IMR-90 (cell line): ENCODE measurements around the gene STYXL1. TPM values are rescaled to one million over a fixed set of nuclear protein-coding genes. Genes with fewer than 3 reads are reported as not detected.

Source experiments
- ATAC-seq: fragments of 200-7000 bp; cut with Tn5 transposase; 2 replicates; pipeline ENCODE4 v1.9.1; 2020; ENCODE audit warnings: low read depth, mild to moderate bottlenecking, moderate library complexity
- BruUV-seq: library from RNA; stranded (reverse); fragments of 400-500 nt; replicated peaks from 2 replicates; lab custom pipeline; 2021; lab: Mats Ljungman, UMichigan
- CTCF ChIA-PET: fragments of 300-600 bp; formaldehyde crosslinking; extraction: SDS; loops from one replicate; lab custom pipeline; 2021; ENCODE audit warnings: antibody characterized with exemption; lab: Yijun Ruan, JAX
- POLR2A ChIA-PET: fragments of 300-600 bp; sonication (Branson Sonifier 250); formaldehyde crosslinking; loops from one replicate; lab custom pipeline; 2022; ENCODE audit warnings: antibody characterized with exemption; ENCODE audit not compliant: unreplicated experiment; lab: Charles Lee
- DNase-seq: peaks from one replicate; pipeline ENCODE4 v3.0.0; 2013
- H2AFZ ChIP-seq: replicated peaks from 2 replicates; pipeline ENCODE3; 2013; ENCODE audit warnings: low read length, mild to moderate bottlenecking; ENCODE audit not compliant: poor library complexity
- H2AK5ac ChIP-seq: 2 replicates; pipeline ENCODE4 v1.6.1; 2013; ENCODE audit warnings: low read depth, low read length, inconsistent platforms
- H2AK9ac ChIP-seq: replicated peaks from 2 replicates; pipeline ENCODE3; 2013; ENCODE audit warnings: mild to moderate bottlenecking, low read depth, low read length, moderate library complexity; ENCODE audit not compliant: poor library complexity
- H2BK120ac ChIP-seq: 2 replicates; pipeline ENCODE4 v1.6.1; 2013; ENCODE audit warnings: low read depth, low read length, inconsistent platforms
- H2BK15ac ChIP-seq: 3 replicates; pipeline ENCODE4 v1.6.1; 2013; ENCODE audit warnings: low read depth, low read length, inconsistent platforms
- H2BK20ac ChIP-seq: 2 replicates; pipeline ENCODE4 v1.6.1; 2013; ENCODE audit warnings: low read depth, mild to moderate bottlenecking, inconsistent platforms, low read length, moderate library complexity
- H2BK5ac ChIP-seq: 2 replicates; pipeline ENCODE4 v1.6.1; 2013; ENCODE audit warnings: mild to moderate bottlenecking, low read depth, low read length, inconsistent platforms; ENCODE audit not compliant: poor library complexity, severe bottlenecking
- H3K14ac ChIP-seq: replicated peaks from 2 replicates; pipeline ENCODE4 v1.6.1; 2013; ENCODE audit warnings: low read depth, low read length, inconsistent platforms
- H3K18ac ChIP-seq: 2 replicates; pipeline ENCODE4 v1.6.1; 2013; ENCODE audit warnings: low read depth, low read length, control low read depth
- H3K23ac ChIP-seq: 2 replicates; pipeline ENCODE4 v1.6.1; 2013; ENCODE audit warnings: low read depth, low read length, inconsistent platforms
- H3K27ac ChIP-seq: 2 replicates; pipeline ENCODE4 v1.5.1; 2013; ENCODE audit warnings: mild to moderate bottlenecking, control low read depth, low read length; ENCODE audit not compliant: insufficient read depth
- H3K27me3 ChIP-seq: 2 replicates; pipeline ENCODE4 v1.6.1; 2013; ENCODE audit warnings: low read length; ENCODE audit not compliant: control insufficient read depth, insufficient read depth
- H3K36me3 ChIP-seq: 2 replicates; pipeline ENCODE4 v1.6.1; 2013; ENCODE audit warnings: low read length, mixed read lengths; ENCODE audit not compliant: control insufficient read depth, insufficient read depth
- H3K4ac ChIP-seq: 2 replicates; pipeline ENCODE4 v1.6.1; 2013; ENCODE audit warnings: low read depth, low read length, inconsistent platforms
- H3K4me1 ChIP-seq: 2 replicates; pipeline ENCODE4 v1.6.1; 2013; ENCODE audit warnings: low read length, mixed read lengths; ENCODE audit not compliant: control insufficient read depth, insufficient read depth
- H3K4me2 ChIP-seq: 2 replicates; pipeline ENCODE4 v1.6.1; 2013; ENCODE audit warnings: low read depth, mild to moderate bottlenecking, control low read depth, low read length, moderate library complexity
- H3K4me3 ChIP-seq: 2 replicates; pipeline ENCODE4 v1.5.1; 2013; ENCODE audit warnings: low read depth, mild to moderate bottlenecking, control low read depth, low read length, moderate library complexity; ENCODE audit not compliant: insufficient read depth
- H3K56ac ChIP-seq: 2 replicates; pipeline ENCODE4 v1.6.1; 2013; ENCODE audit warnings: low read length, inconsistent platforms; ENCODE audit not compliant: insufficient read depth; ENCODE audit errors: extremely low read depth
- H3K79me1 ChIP-seq, 2 experiments: 2 replicates each; pipeline ENCODE4 v1.6.1; 2013; ENCODE audit warnings: low read length in 2 of 2, inconsistent platforms in 1 of 2, low read depth in 1 of 2
- H3K9ac ChIP-seq: 2 replicates; pipeline ENCODE4 v1.6.1; 2013; ENCODE audit warnings: low read depth, low read length, control low read depth
- H3K9me1 ChIP-seq: 2 replicates; pipeline ENCODE4 v1.6.1; 2013; ENCODE audit warnings: low read length, inconsistent platforms; ENCODE audit not compliant: insufficient read depth
- H3K9me3 ChIP-seq: 2 replicates; pipeline ENCODE4 v1.6.1; 2013; ENCODE audit warnings: low read length; ENCODE audit not compliant: control insufficient read depth, insufficient read depth
- H4K20me1 ChIP-seq: 2 replicates; pipeline ENCODE4 v1.6.1; 2013; ENCODE audit warnings: low read length, inconsistent platforms; ENCODE audit not compliant: insufficient read depth
- H4K5ac ChIP-seq: 2 replicates; pipeline ENCODE4 v1.6.1; 2013; ENCODE audit warnings: mild to moderate bottlenecking, low read depth, low read length, control low read depth
- H4K8ac ChIP-seq, 2 experiments: 2 replicates each; pipeline ENCODE4 v1.6.1; 2013; ENCODE audit warnings: low read depth in 2 of 2, low read length in 2 of 2, control low read depth in 1 of 2, inconsistent platforms in 1 of 2
- H4K91ac ChIP-seq: 2 replicates; pipeline ENCODE4 v1.6.1; 2013; ENCODE audit warnings: low read depth, low read length, inconsistent platforms; ENCODE audit not compliant: insufficient read depth
- BHLHE40 ChIP-seq: fragments of 150-350 bp; IDR thresholded peaks from 2 replicates; pipeline ENCODE4 v1.6.1; 2016; ENCODE audit warnings: mild to moderate bottlenecking, low read depth, low read length
- CEBPB ChIP-seq: IDR thresholded peaks from 2 replicates; pipeline ENCODE4 v1.6.1; 2012; ENCODE audit warnings: low read depth, low read length, improper control_type of control experiment
- CHD1 ChIP-seq: IDR thresholded peaks from 2 replicates; pipeline ENCODE4 v1.6.1; 2012; ENCODE audit warnings: low read depth, low read length, improper control_type of control experiment
- CTCF ChIP-seq: conservative IDR thresholded peaks from 2 replicates; pipeline ENCODE4 v1.5.1; 2012; ENCODE audit warnings: mild to moderate bottlenecking, low read depth, low read length, improper control_type of control experiment
- ELK1 ChIP-seq: fragments of 150-350 bp; IDR thresholded peaks from 2 replicates; pipeline ENCODE4 v1.6.1; 2016; ENCODE audit warnings: low read depth, mild to moderate bottlenecking, low read length, moderate library complexity, borderline replicate concordance
- FOS ChIP-seq: fragments of 150-350 bp; IDR thresholded peaks from 2 replicates; pipeline ENCODE4 v1.6.1; 2016; ENCODE audit warnings: low read depth, low read length
- MAFK ChIP-seq: IDR thresholded peaks from 2 replicates; pipeline ENCODE4 v1.6.1; 2012; ENCODE audit warnings: low read depth, low read length, improper control_type of control experiment
- MAZ ChIP-seq: IDR thresholded peaks from 2 replicates; pipeline ENCODE4 v1.6.1; 2012; ENCODE audit warnings: low read depth, mild to moderate bottlenecking, low read length, improper control_type of control experiment, moderate library complexity, borderline replicate concordance
- MXI1 ChIP-seq: IDR thresholded peaks from 2 replicates; pipeline ENCODE4 v1.6.1; 2012; ENCODE audit warnings: low read depth, mild to moderate bottlenecking, low read length, moderate library complexity, borderline replicate concordance
- NFE2L2 ChIP-seq: fragments of 150-350 bp; IDR thresholded peaks from 2 replicates; pipeline ENCODE4 v1.6.1; 2016; ENCODE audit warnings: low read depth, mild to moderate bottlenecking, low read length
- POLR2A ChIP-seq: IDR thresholded peaks from 2 replicates; pipeline ENCODE4 v1.6.1; 2012; ENCODE audit warnings: mild to moderate bottlenecking, low read depth, low read length
- RAD21 ChIP-seq: IDR thresholded peaks from 2 replicates; pipeline ENCODE4 v1.6.1; 2012; ENCODE audit warnings: low read length, improper control_type of control experiment
- RCOR1 ChIP-seq: IDR thresholded peaks from 2 replicates; pipeline ENCODE4 v1.6.1; 2012; ENCODE audit warnings: mild to moderate bottlenecking, low read length, improper control_type of control experiment; ENCODE audit not compliant: insufficient replicate concordance
- RFX5 ChIP-seq: IDR thresholded peaks from 2 replicates; pipeline ENCODE4 v1.8.0; 2012; ENCODE audit warnings: low read depth, mild to moderate bottlenecking, low read length, moderate library complexity
- SMC3 ChIP-seq: fragments of 150-350 bp; IDR thresholded peaks from 2 replicates; pipeline ENCODE4 v1.6.1; 2016; ENCODE audit warnings: low read depth, mild to moderate bottlenecking, antibody characterized with exemption, low read length, moderate library complexity
- USF2 ChIP-seq: fragments of 150-350 bp; IDR thresholded peaks from 2 replicates; pipeline ENCODE4 v1.6.1; 2017; ENCODE audit warnings: mild to moderate bottlenecking, antibody characterized with exemption, low read length, low read depth
- WGBS, 2 experiments: methylation state at CpG; one replicate each; pipeline versions ENCODE4 v1.1.5 to v1.1.7; 2013; ENCODE audit warnings: missing lambda C conversion rate in 2 of 2; ENCODE audit not compliant: insufficient read length in 1 of 2; ENCODE audit errors: extremely low coverage in 2 of 2; 5-methylcytosine and 5-hydroxymethylcytosine counted together
- dilution Hi-C: fragments of 300-500 bp; cut with HindIII; formaldehyde crosslinking; loops from one replicate; pipeline ENCODE4 v1.14.3; 2018; ENCODE audit warnings: low sequenced_read_pairs; ENCODE audit not compliant: unreplicated experiment
- in situ Hi-C: fragments of 300-500 bp; cut with MboI; formaldehyde crosslinking; loops from 3 replicates; pipeline ENCODE4 v1.14.3; 2019; ENCODE audit warnings: low sequenced_read_pairs, inconsistent platforms, mixed read lengths
- intact Hi-C: fragments of 100-400 bp; cut with micrococcal nuclease; formaldehyde crosslinking; loops from 2 replicates; pipeline ENCODE4 v1.10.0; 2022
- polyA plus RNA-seq, 3 experiments: library from polyadenylated mRNA; depleted of rRNA; stranded (reverse); fragments of >200 nt; gene quantifications; 2 replicates each; pipeline ENCODE4 v1.2.3, GENCODE V29; 2012; ENCODE audit warnings: low replicate concordance in 1 of 3
- total RNA-seq: library from RNA; depleted of rRNA; stranded (reverse); fragments of >200 nt; gene quantifications from 2 replicates; pipeline ENCODE4 v1.2.3, GENCODE V29; 2012

The STYXL1 gene
- total and polyA plus RNA-seq, 2 of the 4 experiments (the other 2 are of a cell fraction) = 66.1 to 73.8 TPM

GRCh38 chr7:75996476-75996875, 51.3 kb downstream of the STYXL1 start:
- in situ Hi-C loops = no loop called here
- Histone ChIP-seq H3K14ac (no peak overlapping the region), H3K23ac (no peak overlapping the region), H3K9me3 (no peaks in the 10 kb centered on the region), H3K9me1 (peaks cover 6% of the 10 kb centered on the region; the same call in 1 of the 2 replicates), H2AK9ac (no peak overlapping the region), H4K5ac (no peak overlapping the region), H2AK5ac (no peak overlapping the region), H3K4me2 (no peak overlapping the region), H4K20me1 (0 out of 2 replicates have a peak, but pooled peaks cover 3% of the 10 kb centered on the region), H3K79me1 (peaks cover 4 to 19% of the 10 kb centered on the region in 2 experiments; a peak in 3 of 4 replicates), H4K91ac (no peak overlapping the region), H2BK15ac (no peak overlapping the region), H3K36me3 (peaks cover 19% of the 10 kb centered on the region), H3K4me1 (peaks cover 12% of the 10 kb centered on the region; the same call in 1 of the 2 replicates), H2BK5ac (no peak overlapping the region), H3K56ac (no peak overlapping the region), H2AFZ (no peak overlapping the region), H4K8ac (no peak overlapping the region), H3K4ac (no peak overlapping the region), H3K4me3 (no peak overlapping the region), H2BK20ac (no peak overlapping the region), H3K9ac (no peak overlapping the region), H3K18ac (no peak overlapping the region), H3K27me3 (no peaks in the 10 kb centered on the region), H3K27ac (no peak overlapping the region), H2BK120ac (no peak overlapping the region)
- ChIA-PET CTCF (no interaction called here), POLR2A (no interaction called here)
- 100% methylated on average over 2 of the region's 4 CpGs; no CpG with 5 or more reads in 1 of the 2 experiments for WGBS, 2 experiments
- TF ChIP-seq CHD1 (no peak), RFX5 (no peak), SMC3 (no peak), MXI1 (no peak), ELK1 (no peak), USF2 (no peak), RAD21 (no peak), RCOR1 (no peak), BHLHE40 (no peak), CEBPB (no peak), MAZ (no peak), POLR2A (no peak), NFE2L2 (no peak), CTCF (no peak), FOS (no peak), MAFK (no peak)
- intact Hi-C loops = no loop called here
- BruUV-seq = no TSS peak
- dilution Hi-C loops = no loop called here
- ATAC-seq (no peak), DNase-seq (no peak)
